GM12891 (cell line): ENCODE data around the gene ARF1.

Source experiments
- POLR2A ChIP-seq: IDR thresholded peaks from 2 replicates; pipeline ENCODE4 v1.6.1; 2011; ENCODE audit warnings: low read depth, low read length, control low read depth
- POLR2AphosphoS5 ChIP-seq: IDR thresholded peaks from 2 replicates; pipeline ENCODE4 v1.6.1; 2011; ENCODE audit warnings: low read depth, low read length, control low read depth
- POU2F2 ChIP-seq: IDR thresholded peaks from 2 replicates; pipeline ENCODE4 v1.6.1; 2011; ENCODE audit warnings: low read depth, mild to moderate bottlenecking, control low read depth, low read length, moderate library complexity
- TAF1 ChIP-seq: IDR thresholded peaks from 2 replicates; pipeline ENCODE4 v1.6.1; 2011; ENCODE audit warnings: low read depth, low read length, control low read depth

GRCh38 chr1:228061411-228062084 is 21.0 kb upstream of the ARF1 start:
- no peak for TF ChIP-seq POLR2AphosphoS5
- TF ChIP-seq POLR2A, result no peak
- TF ChIP-seq TAF1, result no peak
- TF ChIP-seq POU2F2, result no peak
